ENCODE measurements around the gene NAT14. TPM values are rescaled to one million over a fixed set of nuclear protein-coding genes. Genes with fewer than 3 reads are reported as not detected.

Gene NAT14
- total RNA-seq, 1 experiment from 2014 or later, result 22.5 TPM

GRCh38 chr19:55453511-55454260 is 31.3 kb upstream of the NAT14 start:
- no peak for DNase-seq (ENCODE audit: low read depth)

- DNase-seq (ENCODE audit: low read depth), result peak; percentile 51
Observed at GRCh38 chr19:55454787-55455243, 30.2 kb upstream of the NAT14 start.

GRCh38 chr19:55455576-55456235 is 29.3 kb upstream of the NAT14 start:
- DNase-seq (ENCODE audit: low read depth), result no peak

- no peak for DNase-seq (ENCODE audit: low read depth)
Observed at GRCh38 chr19:55456347-55456746, 28.6 kb upstream of the NAT14 start.

- no peak for DNase-seq (ENCODE audit: low read depth)
Observed at GRCh38 chr19:55457683-55458457, 27.1 kb upstream of the NAT14 start.

- DNase-seq (ENCODE audit: low read depth), result no peak
Observed at GRCh38 chr19:55459551-55459949, 25.4 kb upstream of the NAT14 start.

GRCh38 chr19:55459950-55460657 is 24.9 kb upstream of the NAT14 start:
- DNase-seq (ENCODE audit: low read depth), result no peak

GRCh38 chr19:55460670-55461258 is 24.2 kb upstream of the NAT14 start:
- DNase-seq (ENCODE audit: low read depth), result peak; percentile 83

- DNase-seq (ENCODE audit: low read depth), result peak; percentile 100
Observed at GRCh38 chr19:55461259-55461973, 23.6 kb upstream of the NAT14 start, which contains the start of gene ISOC2. Gene ISOC2, minus strand, starts transcription at chr19:55461642. Its CDS starts 5,156 bp downstream, at chr19:55456486.

GRCh38 chr19:55461974-55462626 is 22.9 kb upstream of the NAT14 start:
- no peak for DNase-seq (ENCODE audit: low read depth)

GRCh38 chr19:55462722-55463121 is 22.3 kb upstream of the NAT14 start:
- DNase-seq (ENCODE audit: low read depth), result no peak

- DNase-seq (ENCODE audit: low read depth), result no peak
Observed at GRCh38 chr19:55463583-55464031, 21.4 kb upstream of the NAT14 start.

- no peak for DNase-seq (ENCODE audit: low read depth)
Observed at GRCh38 chr19:55464039-55464661, 20.8 kb upstream of the NAT14 start.

- no peak for DNase-seq (ENCODE audit: low read depth)
Observed at GRCh38 chr19:55464662-55465054, 20.3 kb upstream of the NAT14 start, which contains the start of gene C19orf85. Gene C19orf85, minus strand, starts transcription at chr19:55464751. Its CDS starts 197 bp downstream, at chr19:55464554.

- no peak for DNase-seq (ENCODE audit: low read depth)
Observed at GRCh38 chr19:55465460-55466240, 19.3 kb upstream of the NAT14 start.

GRCh38 chr19:55466241-55466614 is 18.8 kb upstream of the NAT14 start:
- no peak for DNase-seq (ENCODE audit: low read depth)

GRCh38 chr19:55467236-55468053 is 17.5 kb upstream of the NAT14 start:
- peak; percentile 65 for DNase-seq (ENCODE audit: low read depth)

GRCh38 chr19:55468054-55468393 is 17.0 kb upstream of the NAT14 start:
- DNase-seq (ENCODE audit: low read depth), result no peak
